NCI-H2029 (cell line): ENCODE results near the gene OR1M1.
A peak's percentile ranks its signal among the peaks of the same experiment; 100 is the strongest.
"Not testable (repeated sequence)": the region's sequence is repeated elsewhere in the genome, so short reads cannot be mapped to it uniquely, and the experiment has no call there.

Source experiments
- DNase-seq: peaks from one replicate; lab custom pipeline; 2025; lab: John Stamatoyannopoulos, UW

OR1M1 gene

GRCh38 chr19:9086761-9087160, at the start of gene OR1M1:
TSS of gene OR1M1 (plus strand) at chr19:9087061. CDS start at chr19:9093245, 6,184 bp downstream.
- DNase-seq: no peak

DNA sequence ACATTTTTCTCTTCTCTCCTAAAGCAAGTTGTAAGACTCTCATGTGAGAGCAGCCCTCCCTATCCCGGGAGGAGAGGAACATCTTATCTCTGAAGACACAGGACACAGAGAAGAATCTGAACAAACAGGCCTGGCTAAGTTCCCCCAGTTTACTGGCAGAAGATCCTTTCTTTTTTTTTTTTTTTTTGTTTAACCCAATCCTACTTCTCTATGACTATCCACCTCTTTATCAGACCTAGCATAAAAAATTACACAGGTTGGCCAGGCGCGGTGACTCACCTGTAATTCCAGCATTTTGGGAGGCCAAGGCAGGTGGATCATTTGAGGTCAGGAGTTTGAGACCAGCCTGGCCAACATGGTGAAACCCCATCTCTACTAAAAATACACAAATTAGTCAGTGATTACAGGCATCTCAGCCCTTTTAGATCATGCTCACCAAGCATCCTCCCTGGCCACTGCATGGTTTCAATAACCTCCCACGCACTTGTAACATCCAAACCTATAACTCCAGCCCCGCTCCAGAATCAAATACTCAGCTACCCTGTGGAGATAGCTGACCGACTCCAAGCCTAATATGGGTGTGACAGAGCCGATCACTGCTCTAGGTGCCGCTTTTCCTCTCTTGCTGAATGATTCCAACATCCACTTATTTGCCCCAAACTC, 49.3 kb upstream of the OR1M1 start:
- no peak for DNase-seq

GRCh38 chr19:9039728-9040127, 47.1 kb upstream of the OR1M1 start:
- DNase-seq: no peak

DNA sequence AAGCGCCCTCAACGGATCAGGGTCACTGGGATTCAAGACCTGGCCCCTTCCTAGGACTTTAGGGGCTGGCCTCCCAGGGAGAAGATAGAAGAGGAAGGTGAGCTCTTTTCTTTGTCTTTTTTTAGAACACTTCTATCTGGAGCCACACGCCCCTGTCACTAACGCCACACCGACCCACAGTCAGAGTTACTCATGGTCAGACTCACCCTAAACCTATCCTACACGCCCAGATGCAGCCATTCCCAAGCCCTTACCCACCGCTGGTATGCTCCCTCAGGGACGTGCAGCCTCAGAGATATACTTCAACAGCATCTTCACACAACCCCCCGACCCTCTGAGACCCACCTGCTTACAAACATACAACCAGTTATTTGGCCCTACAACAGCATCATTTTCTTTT, 46.7 kb upstream of the OR1M1 start:
- no peak for DNase-seq

- DNase-seq: no peak
Observed at GRCh38 chr19:9041023-9041422, 45.8 kb upstream of the OR1M1 start.

DNA sequence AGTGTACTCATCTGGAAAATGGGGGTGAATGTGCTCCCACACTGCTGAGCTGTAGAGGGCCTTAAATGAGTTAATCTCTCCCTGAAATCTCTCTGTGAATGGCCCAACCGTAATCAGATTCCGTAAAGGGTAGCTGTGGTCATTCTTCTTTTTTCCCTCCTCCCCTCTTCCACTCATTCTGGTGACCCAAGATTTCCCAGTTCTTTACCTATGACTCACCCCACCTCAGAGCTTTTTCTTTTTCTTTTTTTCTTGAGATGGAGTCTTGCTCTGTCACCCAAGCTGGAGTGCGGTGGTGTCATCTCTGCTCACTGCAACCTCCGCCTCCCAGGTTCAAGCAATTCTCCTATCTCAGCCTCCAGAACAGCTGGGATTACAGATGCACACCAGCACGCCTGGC, 43.3 kb upstream of the OR1M1 start:
- no peak for DNase-seq

GRCh38 chr19:9044449-9044848, 42.4 kb upstream of the OR1M1 start:
- DNase-seq: no peak

DNA sequence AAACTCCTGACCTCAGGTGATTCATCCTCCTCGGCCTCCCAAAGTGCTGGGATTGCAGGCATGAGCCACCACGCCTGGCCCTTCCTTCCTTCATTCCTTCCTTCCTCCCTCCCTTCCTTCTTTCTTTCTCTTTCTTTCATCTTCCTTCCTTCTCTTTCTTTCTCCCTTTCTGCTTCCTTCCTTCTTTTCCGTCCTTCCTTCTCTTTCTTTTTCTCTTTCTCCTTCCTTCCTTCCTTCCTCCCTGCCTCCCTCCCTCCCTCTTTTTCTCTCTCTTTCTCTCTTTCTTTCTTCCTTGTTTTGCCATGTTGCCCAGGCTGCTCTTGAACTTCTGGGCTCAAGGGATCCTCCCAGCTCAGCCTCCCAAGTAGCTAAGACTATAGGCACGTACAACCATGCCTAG, 40.2 kb upstream of the OR1M1 start:
- DNase-seq: no peak

GRCh38 chr19:9052894-9053293, 34.0 kb upstream of the OR1M1 start:
- no peak for DNase-seq

- DNase-seq: not testable (repeated sequence)
Observed at GRCh38 chr19:9053674-9054073, 33.2 kb upstream of the OR1M1 start.

GRCh38 chr19:9054207-9054606, 32.7 kb upstream of the OR1M1 start:
- DNase-seq: no peak

GRCh38 chr19:9054765-9055164, 32.1 kb upstream of the OR1M1 start:
- DNase-seq: no peak

DNA sequence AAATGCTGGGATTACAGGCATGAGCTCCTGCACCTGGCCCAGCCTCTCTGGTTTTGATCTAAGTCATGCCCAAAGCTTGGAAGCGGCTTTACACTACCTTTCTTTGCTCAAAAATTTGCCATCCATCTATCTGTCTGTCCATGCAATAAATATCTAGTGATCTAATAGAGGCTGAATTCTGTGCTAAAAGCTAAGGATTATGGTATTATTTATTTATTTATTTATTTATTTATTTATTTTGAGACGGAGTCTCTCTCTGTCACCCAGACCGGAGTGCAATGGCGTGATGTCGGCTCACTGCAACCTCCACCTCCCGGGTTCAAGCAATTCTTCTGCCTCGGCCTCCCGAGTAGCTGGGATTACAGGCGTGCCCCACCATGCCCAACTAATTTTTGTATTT, 30.7 kb upstream of the OR1M1 start:
- DNase-seq: not testable (repeated sequence)

DNA sequence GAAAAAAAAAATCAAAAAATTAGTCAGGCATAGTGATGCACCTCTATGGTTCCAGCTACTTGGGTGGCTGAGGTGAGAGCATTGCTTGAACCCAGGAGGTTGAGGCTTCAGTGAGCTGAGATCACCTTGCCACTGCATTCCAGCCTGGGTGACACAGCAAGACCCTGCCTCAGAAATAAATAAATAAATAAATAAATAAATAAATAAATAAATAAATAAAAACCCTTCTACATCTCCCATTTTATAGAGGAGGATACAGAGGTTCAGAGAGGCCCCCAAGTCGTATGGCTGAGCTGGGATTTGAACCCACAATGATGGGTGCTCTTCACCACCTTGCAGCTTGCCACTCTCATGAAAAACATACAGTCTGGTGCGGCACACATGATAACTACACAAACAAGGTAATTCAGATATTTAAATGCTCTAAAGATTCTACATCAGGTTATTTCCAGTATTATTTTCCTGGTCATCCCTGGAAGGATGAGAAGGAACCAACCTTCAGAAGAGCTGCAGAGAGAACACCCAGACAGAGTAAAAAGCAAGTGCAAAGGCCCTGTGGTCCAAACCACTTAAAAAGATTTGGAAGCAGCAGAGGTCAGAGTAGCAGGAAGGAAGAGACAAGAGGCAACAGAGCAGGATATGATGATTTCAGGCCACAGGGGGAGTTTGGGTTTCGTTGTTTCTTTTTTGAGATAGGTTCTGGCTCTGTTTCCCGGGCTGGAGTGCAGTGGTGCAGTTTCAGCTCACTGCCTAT, 29.2 kb upstream of the OR1M1 start:
- DNase-seq: no peak

- DNase-seq: no peak
Observed at GRCh38 chr19:9058905-9059667, 27.8 kb upstream of the OR1M1 start.

- DNase-seq: peak; percentile 6
Observed at GRCh38 chr19:9060564-9061340, 26.1 kb upstream of the OR1M1 start.

GRCh38 chr19:9061879-9062278, 25.0 kb upstream of the OR1M1 start:
- DNase-seq: no peak

- DNase-seq: no peak
Observed at GRCh38 chr19:9065457-9066014, 21.3 kb upstream of the OR1M1 start.

DNA sequence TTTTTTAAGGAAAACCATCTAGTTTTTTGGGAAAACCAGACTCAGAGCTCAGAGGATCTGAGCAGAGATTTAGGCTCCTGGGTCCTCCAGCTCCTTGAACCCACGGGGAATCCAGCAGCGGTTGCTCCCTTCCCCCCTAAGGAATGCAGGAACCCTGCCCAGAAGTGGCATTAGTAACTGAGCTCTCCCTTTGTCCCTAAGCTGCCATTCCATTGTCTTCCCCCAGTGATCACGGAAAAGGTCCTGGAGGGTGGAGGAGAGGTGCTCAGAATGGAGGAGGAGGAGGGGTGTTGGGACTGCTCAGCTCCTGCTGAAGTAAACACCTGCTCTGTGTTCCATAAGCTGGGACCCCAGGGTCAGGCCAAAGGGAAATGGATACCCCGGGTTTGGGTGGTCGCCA, 16.8 kb upstream of the OR1M1 start:
- no peak for DNase-seq

DNA sequence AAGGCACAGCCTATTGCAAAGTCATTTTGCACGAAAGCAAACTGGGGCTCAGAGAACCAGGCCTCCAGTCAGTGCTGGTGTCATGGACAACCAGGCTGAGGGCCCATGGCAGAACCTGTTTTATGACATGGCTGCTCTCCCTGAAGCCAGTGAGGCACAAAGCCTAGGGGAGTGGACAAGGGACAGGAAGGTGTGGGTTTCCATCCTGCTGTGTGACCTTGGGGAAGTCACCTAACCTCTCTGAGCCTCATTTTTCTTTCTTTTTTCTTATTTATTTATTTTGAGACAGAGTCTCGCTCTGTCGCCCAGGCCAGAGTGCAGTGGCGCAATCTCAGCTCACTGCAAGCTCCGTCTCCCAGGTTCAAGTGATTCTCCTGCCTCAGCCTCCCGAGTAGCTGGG, 15.1 kb upstream of the OR1M1 start:
- DNase-seq: not testable (repeated sequence)

- no peak for DNase-seq
Observed at GRCh38 chr19:9073806-9074205, 13.1 kb upstream of the OR1M1 start.
